WTC11 (cell line): ENCODE measurements around the gene EPM2A.

Experiments used
- CTCF ChIP-seq: fragments of 200-600 bp; IDR thresholded peaks from 2 replicates; pipeline ENCODE4 v1.8.0; 2022; ENCODE audit warnings: antibody characterized with exemption
- FOXK1 ChIP-seq: sonication (generic); formaldehyde crosslinking; IDR thresholded peaks from 2 replicates; pipeline ENCODE4 v1.8.0; 2022; ENCODE audit warnings: mild to moderate bottlenecking, moderate library complexity, missing genetic modification reagents
- NFYB ChIP-seq: sonication (generic); formaldehyde crosslinking; conservative IDR thresholded peaks from 2 replicates; pipeline ENCODE4 v1.8.0; 2022; ENCODE audit warnings: low read depth, missing genetic modification reagents
- ZNF232 ChIP-seq: sonication (generic); formaldehyde crosslinking; IDR thresholded peaks from 2 replicates; pipeline ENCODE4 v1.8.0; 2022; ENCODE audit warnings: mild to moderate bottlenecking, missing genetic modification reagents

GRCh38 chr6:145688493-145688905 is 46.8 kb downstream of the EPM2A start:
- TF ChIP-seq CTCF (no peak), NFYB (CRISPR knock-in tag) (no peak), ZNF232 (CRISPR knock-in tag) (no peak), FOXK1 (CRISPR knock-in tag) (no peak)
